Thyroid gland (tissue), 4 donors: ENCODE data around the gene TEX19.

Experiments
- CTCF ChIP-seq, 6 experiments: fragments of 200-600 bp in 3 of 6; fragments of 450-650 bp in 3 of 6; sonication (generic) in 3 of 6; IDR thresholded peaks; one replicate each; pipeline ENCODE4 v1.5.1; 2016 to 2019; ENCODE audit warnings: antibody characterized with exemption in 6 of 6, mild to moderate bottlenecking in 2 of 6, inconsistent platforms in 1 of 6, moderate library complexity in 1 of 6
- POLR2A ChIP-seq, 2 donors: fragments of 450-650 bp; IDR thresholded peaks; one replicate each; pipeline ENCODE4 v1.6.1; 2017; ENCODE audit warnings: antibody characterized with exemption in 2 of 2, mild to moderate bottlenecking in 2 of 2, moderate library complexity in 1 of 2

GRCh38 chr17:82397449-82398335 is 38.6 kb downstream of the TEX19 start:
- TF ChIP-seq POLR2A (IDR thresholded peaks at IDR 0.05) (no peak), CTCF (IDR thresholded peaks at IDR 0.05) (no peak)
